ENCODE results near the gene OSBPL10.

Gene OSBPL10

GRCh38 chr3:31960793-31961431 lies 20.1 kb downstream of the OSBPL10 start:
- no peak overlapping the region for H3K4me3 ChIP-seq (ENCODE audit: low read depth in 1 of 5, low read length in 5 of 5)
- H3K4me1 ChIP-seq (ENCODE audit: control insufficient read depth in 5 of 5, insufficient read depth in 5 of 5, low read length in 5 of 5) = peaks cover 0 to 41% (median 18%) of the 10 kb centered on the region in 5 donors
- H3K36me3 ChIP-seq (ENCODE audit: control insufficient read depth in 5 of 5, insufficient read depth in 5 of 5, low read length in 5 of 5) = peaks cover 0 to 2% (median 0%) of the 10 kb centered on the region in 5 donors
- no peak overlapping the region for H3K27ac ChIP-seq (ENCODE audit: low read depth, low read length)
- H3K9ac ChIP-seq (ENCODE audit: low read length in 5 of 5) = no peak overlapping the region
- no peaks in the 10 kb centered on the region for H3K27me3 ChIP-seq (ENCODE audit: control insufficient read depth in 5 of 5, insufficient read depth in 4 of 5, low read length in 5 of 5)
- peaks cover 0 to 4% (median 3%) of the 10 kb centered on the region in 5 donors for H3K9me3 ChIP-seq (ENCODE audit: control insufficient read depth in 5 of 5, low read length in 5 of 5)

DNA sequence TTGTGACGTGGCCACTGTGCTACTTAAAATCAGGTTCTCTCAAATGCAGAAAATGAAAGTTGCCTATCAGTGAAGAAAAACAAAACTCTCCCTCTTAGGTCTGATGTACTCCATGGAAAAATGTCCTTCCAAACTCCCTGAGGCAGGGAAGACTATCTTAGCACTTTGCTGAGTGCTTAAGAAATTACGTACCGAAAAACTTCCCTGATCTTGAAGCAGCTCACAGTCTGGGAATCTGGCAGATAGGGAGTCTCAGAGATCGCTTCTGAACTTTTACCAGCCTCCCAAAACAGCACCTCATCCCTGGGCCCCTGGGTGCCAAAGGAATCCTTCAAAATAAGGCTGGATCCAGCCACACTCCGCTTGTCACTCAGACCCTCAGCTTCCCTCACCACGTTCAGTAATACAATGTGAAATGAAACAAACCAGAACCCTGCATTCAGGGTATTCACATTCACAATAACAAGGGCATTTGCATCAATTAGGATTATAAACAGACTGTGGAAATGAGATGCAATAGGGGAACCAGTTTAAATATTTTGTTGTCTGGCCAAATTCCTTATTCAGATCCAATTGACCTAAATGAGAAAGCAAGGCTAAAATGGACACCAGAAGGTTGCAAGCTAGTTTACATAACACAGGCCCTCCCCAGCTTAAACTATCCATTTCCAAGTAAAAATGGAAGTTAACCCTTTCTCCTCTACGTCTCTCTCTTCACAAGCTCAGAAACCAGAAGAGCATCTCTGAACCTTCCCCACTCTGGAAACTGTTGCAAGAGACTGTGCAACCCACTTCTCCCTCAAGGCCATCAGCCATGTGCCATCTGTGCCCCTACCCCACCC lies 20.9 kb downstream of the OSBPL10 start:
- Histone ChIP-seq H3K4me1 (ENCODE audit: control insufficient read depth in 5 of 5, insufficient read depth in 5 of 5, low read length in 5 of 5) (peaks cover 0 to 41% (median 18%) of the 10 kb centered on the region in 5 donors), H3K9me3 (ENCODE audit: control insufficient read depth in 5 of 5, low read length in 5 of 5) (peaks cover 5 to 11% (median 10%) of the 10 kb centered on the region in 5 donors), H3K4me3 (ENCODE audit: low read depth in 1 of 5, low read length in 5 of 5) (peak overlapping the region; percentile 12 to 54 (median 50)), H3K27me3 (ENCODE audit: control insufficient read depth in 5 of 5, insufficient read depth in 4 of 5, low read length in 5 of 5) (no peaks in the 10 kb centered on the region), H3K9ac (ENCODE audit: low read length in 5 of 5) (peak overlapping the region in 4 of 5 donors; percentile 26 to 59 (median 51)), H3K36me3 (ENCODE audit: control insufficient read depth in 5 of 5, insufficient read depth in 5 of 5, low read length in 5 of 5) (peaks cover 0 to 2% (median 0%) of the 10 kb centered on the region in 5 donors), H3K27ac (ENCODE audit: low read depth, low read length) (peak overlapping the region; percentile 45)

- peaks cover 0 to 41% (median 18%) of the 10 kb centered on the region in 5 donors for H3K4me1 ChIP-seq (ENCODE audit: control insufficient read depth in 5 of 5, insufficient read depth in 5 of 5, low read length in 5 of 5)
- H3K36me3 ChIP-seq (ENCODE audit: control insufficient read depth in 5 of 5, insufficient read depth in 5 of 5, low read length in 5 of 5) = peaks cover 0 to 2% (median 0%) of the 10 kb centered on the region in 5 donors
- peak overlapping the region in 1 of 5 donors; percentile 52 for H3K4me3 ChIP-seq (ENCODE audit: low read depth in 1 of 5, low read length in 5 of 5)
- peak overlapping the region; percentile 45 for H3K27ac ChIP-seq (ENCODE audit: low read depth, low read length)
- H3K9me3 ChIP-seq (ENCODE audit: control insufficient read depth in 5 of 5, low read length in 5 of 5) = peaks cover 5 to 14% (median 14%) of the 10 kb centered on the region in 5 donors
- H3K9ac ChIP-seq (ENCODE audit: low read length in 5 of 5) = peak overlapping the region in 1 of 5 donors; percentile 49
- H3K27me3 ChIP-seq (ENCODE audit: control insufficient read depth in 5 of 5, insufficient read depth in 4 of 5, low read length in 5 of 5) = no peaks in the 10 kb centered on the region
Measured at GRCh38 chr3:31959251-31959650, 21.8 kb downstream of the OSBPL10 start.

DNA sequence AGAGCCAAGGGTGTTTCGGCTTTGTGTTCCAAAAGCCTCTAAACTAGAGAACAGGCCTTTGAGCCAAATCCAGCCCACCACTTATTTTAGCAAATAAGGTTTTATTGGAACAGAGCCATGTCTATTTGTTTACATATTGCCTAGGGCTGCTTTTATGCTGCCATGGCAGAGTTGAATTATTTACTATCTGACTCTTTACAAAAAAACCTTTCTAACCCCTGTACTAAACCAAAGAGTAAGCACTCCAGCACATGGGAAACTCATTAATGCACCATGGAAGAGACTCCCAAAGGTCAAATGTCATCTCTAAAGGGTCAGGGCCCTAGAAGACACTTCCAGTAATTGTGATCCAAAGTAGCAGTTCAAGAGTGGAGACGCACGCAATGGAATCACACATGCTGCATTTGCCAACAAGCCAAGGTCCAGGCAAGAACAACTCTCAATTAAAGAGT lies 22.3 kb downstream of the OSBPL10 start:
- no peak overlapping the region for H3K9ac ChIP-seq (ENCODE audit: low read length in 5 of 5)
- H3K9me3 ChIP-seq (ENCODE audit: control insufficient read depth in 5 of 5, low read length in 5 of 5) = peaks cover 5 to 14% (median 14%) of the 10 kb centered on the region in 5 donors
- H3K4me3 ChIP-seq (ENCODE audit: low read depth in 1 of 5, low read length in 5 of 5) = no peak overlapping the region
- H3K27ac ChIP-seq (ENCODE audit: low read depth, low read length) = peak overlapping the region; percentile 45
- peaks cover 0 to 2% (median 0%) of the 10 kb centered on the region in 5 donors for H3K36me3 ChIP-seq (ENCODE audit: control insufficient read depth in 5 of 5, insufficient read depth in 5 of 5, low read length in 5 of 5)
- H3K4me1 ChIP-seq (ENCODE audit: control insufficient read depth in 5 of 5, insufficient read depth in 5 of 5, low read length in 5 of 5) = peaks cover 0 to 41% (median 18%) of the 10 kb centered on the region in 5 donors
- no peaks in the 10 kb centered on the region for H3K27me3 ChIP-seq (ENCODE audit: control insufficient read depth in 5 of 5, insufficient read depth in 4 of 5, low read length in 5 of 5)

GRCh38 chr3:31957106-31957505 lies 24.0 kb downstream of the OSBPL10 start:
- Histone ChIP-seq H3K27ac (ENCODE audit: low read depth, low read length) (no peak overlapping the region), H3K9ac (ENCODE audit: low read length in 5 of 5) (no peak overlapping the region), H3K4me3 (ENCODE audit: low read depth in 1 of 5, low read length in 5 of 5) (no peak overlapping the region), H3K27me3 (ENCODE audit: control insufficient read depth in 5 of 5, insufficient read depth in 4 of 5, low read length in 5 of 5) (no peaks in the 10 kb centered on the region), H3K9me3 (ENCODE audit: control insufficient read depth in 5 of 5, low read length in 5 of 5) (peaks cover 5 to 14% (median 14%) of the 10 kb centered on the region in 5 donors), H3K36me3 (ENCODE audit: control insufficient read depth in 5 of 5, insufficient read depth in 5 of 5, low read length in 5 of 5) (peaks cover 0 to 2% (median 0%) of the 10 kb centered on the region in 5 donors), H3K4me1 (ENCODE audit: control insufficient read depth in 5 of 5, insufficient read depth in 5 of 5, low read length in 5 of 5) (peaks cover 0 to 41% (median 18%) of the 10 kb centered on the region in 5 donors)

DNA sequence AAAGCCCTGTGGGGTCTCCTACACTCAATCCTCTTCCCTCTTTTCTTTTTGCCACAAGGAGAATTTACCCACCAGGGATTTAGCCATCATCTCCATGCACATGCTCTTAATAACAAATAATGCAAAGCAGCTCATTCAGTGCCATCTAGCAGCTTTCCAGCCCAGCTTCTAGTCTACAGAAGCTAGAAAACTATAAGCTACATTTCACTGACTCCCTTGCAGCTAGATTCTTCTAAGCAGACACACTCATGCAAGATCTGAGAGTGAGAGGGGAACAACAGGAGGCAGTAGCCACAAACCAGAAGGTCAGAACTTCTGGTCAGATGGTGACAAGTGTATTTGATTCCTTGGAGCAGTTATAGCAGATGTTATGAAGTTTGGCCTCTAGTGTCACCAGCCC lies 25.5 kb downstream of the OSBPL10 start:
- Histone ChIP-seq H3K9me3 (ENCODE audit: control insufficient read depth in 5 of 5, low read length in 5 of 5) (peaks cover 5 to 15% (median 14%) of the 10 kb centered on the region in 5 donors), H3K4me3 (ENCODE audit: low read depth in 1 of 5, low read length in 5 of 5) (peak overlapping the region in 2 of 5 donors; percentile 25 to 39), H3K9ac (ENCODE audit: low read length in 5 of 5) (no peak overlapping the region), H3K36me3 (ENCODE audit: control insufficient read depth in 5 of 5, insufficient read depth in 5 of 5, low read length in 5 of 5) (peaks cover 0 to 2% (median 0%) of the 10 kb centered on the region in 5 donors), H3K27me3 (ENCODE audit: control insufficient read depth in 5 of 5, insufficient read depth in 4 of 5, low read length in 5 of 5) (no peaks in the 10 kb centered on the region), H3K4me1 (ENCODE audit: control insufficient read depth in 5 of 5, insufficient read depth in 5 of 5, low read length in 5 of 5) (peaks cover 0 to 35% (median 18%) of the 10 kb centered on the region in 5 donors), H3K27ac (ENCODE audit: low read depth, low read length) (no peak overlapping the region)

DNA sequence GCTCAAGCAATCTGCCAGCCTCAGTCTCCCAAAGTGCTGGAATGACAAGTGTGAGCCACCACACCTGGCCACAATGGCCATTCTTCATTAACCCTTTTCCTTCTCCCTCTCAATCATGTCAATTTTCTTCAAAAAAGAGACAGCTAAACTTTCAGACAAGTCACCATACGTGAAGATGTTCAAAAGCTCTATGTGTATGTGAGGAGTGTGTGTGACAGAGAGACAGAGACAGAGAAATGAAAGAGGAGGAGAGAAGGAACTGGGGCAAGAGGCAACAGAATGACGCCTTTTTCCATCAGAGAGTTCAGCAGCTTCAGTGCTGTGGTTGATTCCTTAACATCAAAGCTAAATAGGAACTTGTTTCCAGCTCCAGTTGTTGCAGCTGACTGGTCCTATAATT lies 27.4 kb downstream of the OSBPL10 start:
- H3K27ac ChIP-seq (ENCODE audit: low read depth, low read length) = no peak overlapping the region
- no peak overlapping the region for H3K9ac ChIP-seq (ENCODE audit: low read length in 5 of 5)
- H3K4me1 ChIP-seq (ENCODE audit: control insufficient read depth in 5 of 5, insufficient read depth in 5 of 5, low read length in 5 of 5) = peaks cover 0 to 17% (median 8%) of the 10 kb centered on the region in 5 donors
- peaks cover 0 to 2% (median 0%) of the 10 kb centered on the region in 5 donors for H3K36me3 ChIP-seq (ENCODE audit: control insufficient read depth in 5 of 5, insufficient read depth in 5 of 5, low read length in 5 of 5)
- no peaks in the 10 kb centered on the region for H3K27me3 ChIP-seq (ENCODE audit: control insufficient read depth in 5 of 5, insufficient read depth in 4 of 5, low read length in 5 of 5)
- H3K9me3 ChIP-seq (ENCODE audit: control insufficient read depth in 5 of 5, low read length in 5 of 5) = peaks cover 5 to 19% (median 16%) of the 10 kb centered on the region in 5 donors
- H3K4me3 ChIP-seq (ENCODE audit: low read depth in 1 of 5, low read length in 5 of 5) = no peak overlapping the region

GRCh38 chr3:31953091-31953490 lies 28.0 kb downstream of the OSBPL10 start:
- Histone ChIP-seq H3K27me3 (ENCODE audit: control insufficient read depth in 5 of 5, insufficient read depth in 4 of 5, low read length in 5 of 5) (no peaks in the 10 kb centered on the region), H3K9ac (ENCODE audit: low read length in 5 of 5) (no peak overlapping the region), H3K4me3 (ENCODE audit: low read depth in 1 of 5, low read length in 5 of 5) (no peak overlapping the region), H3K4me1 (ENCODE audit: control insufficient read depth in 5 of 5, insufficient read depth in 5 of 5, low read length in 5 of 5) (peaks cover 0 to 14% (median 8%) of the 10 kb centered on the region in 5 donors), H3K27ac (ENCODE audit: low read depth, low read length) (no peak overlapping the region), H3K36me3 (ENCODE audit: control insufficient read depth in 5 of 5, insufficient read depth in 5 of 5, low read length in 5 of 5) (peaks cover 0 to 2% (median 0%) of the 10 kb centered on the region in 5 donors), H3K9me3 (ENCODE audit: control insufficient read depth in 5 of 5, low read length in 5 of 5) (peaks cover 5 to 19% (median 16%) of the 10 kb centered on the region in 5 donors)

DNA sequence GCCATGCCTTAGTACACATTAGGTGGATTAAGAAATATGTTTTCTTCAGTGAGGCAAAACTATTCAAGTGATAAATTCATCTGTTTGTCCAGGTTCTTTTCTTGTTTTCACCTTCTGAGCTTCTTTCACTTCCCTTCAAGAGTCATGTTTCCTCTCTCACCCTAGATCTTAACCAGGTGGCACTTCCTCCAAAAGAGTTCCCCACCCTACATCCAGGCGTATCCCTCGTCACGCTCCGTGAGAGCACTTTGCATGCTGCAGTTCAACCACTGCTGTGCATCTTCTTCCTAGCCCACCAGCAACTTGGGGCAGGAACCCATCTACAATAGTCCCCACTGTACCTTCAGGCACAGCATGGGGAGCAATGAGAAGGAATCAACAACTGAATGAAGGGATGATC lies 28.9 kb downstream of the OSBPL10 start:
- Histone ChIP-seq H3K27ac (ENCODE audit: low read depth, low read length) (no peak overlapping the region), H3K4me3 (ENCODE audit: low read depth in 1 of 5, low read length in 5 of 5) (no peak overlapping the region), H3K9me3 (ENCODE audit: control insufficient read depth in 5 of 5, low read length in 5 of 5) (peaks cover 5 to 19% (median 16%) of the 10 kb centered on the region in 5 donors), H3K36me3 (ENCODE audit: control insufficient read depth in 5 of 5, insufficient read depth in 5 of 5, low read length in 5 of 5) (peaks cover 0 to 2% (median 0%) of the 10 kb centered on the region in 5 donors), H3K9ac (ENCODE audit: low read length in 5 of 5) (no peak overlapping the region), H3K27me3 (ENCODE audit: control insufficient read depth in 5 of 5, insufficient read depth in 4 of 5, low read length in 5 of 5) (no peaks in the 10 kb centered on the region), H3K4me1 (ENCODE audit: control insufficient read depth in 5 of 5, insufficient read depth in 5 of 5, low read length in 5 of 5) (peaks cover 0 to 14% (median 4%) of the 10 kb centered on the region in 5 donors)

Data from subcutaneous abdominal adipose tissue (tissue), 5 donors.